Globus pallidus (tissue), 1 donor: ENCODE results near the gene UGT8.
"Not testable (repeated sequence)": the region's sequence is repeated elsewhere in the genome, so short reads cannot be mapped to it uniquely, and the experiment has no call there.

Experiments used
- DNase-seq: peaks from one replicate; pipeline ENCODE4 v3.0.0-alpha.2; 2015; ENCODE audit warnings: low spot score

The UGT8 gene, protein sequence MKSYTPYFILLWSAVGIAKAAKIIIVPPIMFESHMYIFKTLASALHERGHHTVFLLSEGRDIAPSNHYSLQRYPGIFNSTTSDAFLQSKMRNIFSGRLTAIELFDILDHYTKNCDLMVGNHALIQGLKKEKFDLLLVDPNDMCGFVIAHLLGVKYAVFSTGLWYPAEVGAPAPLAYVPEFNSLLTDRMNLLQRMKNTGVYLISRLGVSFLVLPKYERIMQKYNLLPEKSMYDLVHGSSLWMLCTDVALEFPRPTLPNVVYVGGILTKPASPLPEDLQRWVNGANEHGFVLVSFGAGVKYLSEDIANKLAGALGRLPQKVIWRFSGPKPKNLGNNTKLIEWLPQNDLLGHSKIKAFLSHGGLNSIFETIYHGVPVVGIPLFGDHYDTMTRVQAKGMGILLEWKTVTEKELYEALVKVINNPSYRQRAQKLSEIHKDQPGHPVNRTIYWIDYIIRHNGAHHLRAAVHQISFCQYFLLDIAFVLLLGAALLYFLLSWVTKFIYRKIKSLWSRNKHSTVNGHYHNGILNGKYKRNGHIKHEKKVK

DNA sequence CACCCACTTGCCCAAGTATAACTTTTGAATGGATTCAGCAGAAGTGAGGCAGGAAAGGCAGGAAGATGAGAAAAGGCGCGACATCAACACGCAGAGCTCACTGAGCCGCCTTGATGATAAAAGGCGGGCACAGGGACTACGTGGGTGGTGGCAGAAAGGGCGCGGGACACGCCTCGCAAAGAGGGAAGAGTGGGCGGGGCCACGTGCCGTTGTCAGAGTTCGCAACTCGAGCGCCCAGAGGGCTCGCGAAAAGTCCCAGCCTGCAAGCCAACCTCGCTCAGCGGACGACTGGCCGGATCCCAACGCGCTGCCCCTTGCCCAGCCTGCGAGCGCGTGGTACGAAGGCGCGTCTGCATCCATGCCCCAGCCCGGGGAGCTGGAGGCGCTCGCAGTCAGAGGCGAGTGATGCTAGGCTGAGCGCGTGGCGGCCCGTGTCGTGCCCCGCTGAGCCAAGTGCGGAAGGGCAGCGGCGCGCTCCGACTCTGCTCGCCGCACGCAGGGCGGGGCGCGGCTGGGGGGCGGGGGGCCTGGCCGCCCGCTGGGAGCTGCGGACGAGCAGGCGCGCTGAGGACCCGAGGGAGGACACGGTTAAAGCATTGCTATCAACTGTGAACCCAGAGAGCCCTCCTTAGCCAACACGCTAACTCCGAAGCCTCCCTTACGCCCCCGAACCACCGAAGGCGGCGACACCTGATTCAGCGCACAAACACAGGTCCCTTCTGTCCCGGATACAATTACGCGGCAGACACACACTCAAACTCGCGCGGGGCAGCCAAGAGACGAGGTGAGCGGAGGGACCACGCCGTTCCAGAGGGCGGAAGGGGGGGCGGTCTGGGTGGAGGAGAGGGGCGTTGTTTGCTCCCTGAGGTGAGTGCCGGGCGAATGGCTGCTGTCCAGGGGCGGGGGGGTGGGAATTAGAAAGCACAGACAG lies at the start of gene UGT8:
UGT8 (plus strand) TSS at position 617 of the 931 bp plus-strand sequence. CDS start 24,074 bp downstream, outside the sequence.
- peak; percentile 88 for DNase-seq

DNA sequence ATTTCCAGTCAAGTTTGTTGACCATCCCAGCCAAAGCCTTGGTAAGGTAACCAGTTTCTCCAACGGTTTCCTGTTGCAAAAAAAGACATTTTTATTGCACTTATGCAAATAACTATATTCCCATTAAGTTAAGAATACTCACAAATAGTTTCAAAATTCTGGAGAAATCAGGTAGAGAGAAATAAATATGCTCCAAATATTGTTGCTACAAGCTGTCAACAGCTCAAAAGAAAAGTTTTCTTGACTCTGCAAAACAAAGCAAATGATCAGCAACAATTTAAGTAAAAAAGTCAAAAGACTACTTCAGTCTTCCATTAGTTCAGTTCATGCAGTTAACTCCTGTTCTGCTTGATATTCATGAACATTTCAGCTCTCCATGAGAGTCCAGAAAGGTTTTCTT lies 49.0 kb upstream of the UGT8 start:
- DNase-seq = no peak

DNA sequence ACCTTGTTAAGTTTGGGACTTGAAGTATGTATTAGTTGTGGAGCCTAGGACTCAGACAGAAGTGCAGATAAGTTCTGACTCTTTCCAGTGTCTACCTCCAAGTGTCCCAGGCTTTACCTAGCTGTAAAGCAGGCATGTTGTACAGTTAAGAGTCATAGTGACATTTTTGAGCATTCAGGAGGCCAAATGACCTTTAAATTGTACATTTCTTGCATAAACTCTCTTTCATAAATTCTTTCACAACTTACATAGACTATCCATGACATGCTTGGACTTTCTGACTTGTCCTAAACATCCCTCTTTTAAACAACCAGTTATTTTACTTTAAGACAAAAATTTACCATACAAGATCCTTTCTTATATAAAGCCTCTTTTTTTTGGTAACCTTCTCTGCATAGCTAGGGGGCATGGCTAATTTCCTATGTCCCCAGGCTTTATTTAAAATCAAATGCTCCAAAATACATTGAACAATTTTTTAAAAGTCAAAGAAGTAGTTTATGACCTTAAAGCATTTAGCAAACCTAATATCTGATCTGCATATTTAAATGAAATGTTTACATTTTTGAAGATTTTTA lies 40.1 kb upstream of the UGT8 start:
- no peak for DNase-seq

- DNase-seq = no peak
These were observed 37.0 kb upstream of the UGT8 start for GRCh38 chr4:114561590-114561989.

- DNase-seq = no peak
These were observed 36.3 kb upstream of the UGT8 start for GRCh38 chr4:114562176-114562904.

DNA sequence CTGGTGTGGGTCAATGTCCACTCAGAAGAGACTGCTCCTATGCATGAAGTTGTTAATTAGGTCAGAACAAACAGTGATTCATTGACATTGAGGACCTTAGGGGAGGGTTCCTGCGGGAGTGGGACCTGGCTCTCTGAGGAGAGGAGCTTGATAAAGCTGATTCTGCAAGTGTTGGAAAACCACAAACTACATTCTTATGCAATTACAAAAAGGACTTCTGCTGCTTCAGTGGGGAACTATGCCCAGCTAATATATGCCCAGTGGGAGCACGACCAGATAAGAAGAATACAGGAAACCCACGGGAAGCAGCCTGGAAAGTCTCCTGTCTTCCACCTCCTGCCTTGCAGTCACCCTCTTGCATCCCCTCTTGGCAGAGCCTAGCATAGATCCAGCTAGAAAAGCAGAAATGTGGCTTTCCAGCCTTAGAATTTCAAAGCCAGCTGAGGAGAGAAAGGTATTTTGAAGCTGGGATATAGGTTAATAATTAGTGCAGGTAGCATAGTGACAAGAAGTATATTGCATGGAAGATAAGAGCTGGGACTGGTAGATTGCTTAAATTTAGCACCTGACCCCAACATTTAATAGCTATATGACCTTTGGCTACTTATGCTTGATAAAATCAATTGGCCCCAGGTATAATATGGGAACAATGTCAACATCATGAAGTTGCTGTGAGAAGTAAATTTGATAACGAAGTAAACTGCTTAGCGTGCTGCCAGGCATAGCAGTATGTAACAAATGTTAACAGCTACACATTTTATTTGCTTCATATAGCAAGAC lies 34.9 kb upstream of the UGT8 start:
- DNase-seq = no peak

DNA sequence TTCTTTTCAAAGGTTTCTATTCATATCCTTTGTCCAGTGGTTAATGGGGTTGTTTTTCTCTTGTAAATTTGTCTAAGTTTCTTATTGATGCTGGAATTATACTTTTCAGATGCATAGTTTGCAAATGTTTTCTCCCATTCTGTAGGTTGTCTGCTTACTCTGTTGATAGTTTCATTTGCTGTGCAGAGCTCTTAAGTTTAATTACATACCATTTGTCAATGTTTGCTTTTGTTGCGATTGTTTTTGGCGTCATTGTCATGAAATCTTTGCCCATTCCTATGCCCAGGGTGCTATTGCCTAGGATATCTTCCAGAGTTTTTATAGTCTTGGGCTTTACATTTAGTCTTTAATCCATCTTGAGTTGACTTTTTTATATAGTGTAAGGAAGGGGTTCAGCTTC lies 21.2 kb upstream of the UGT8 start:
- DNase-seq = no peak

DNA sequence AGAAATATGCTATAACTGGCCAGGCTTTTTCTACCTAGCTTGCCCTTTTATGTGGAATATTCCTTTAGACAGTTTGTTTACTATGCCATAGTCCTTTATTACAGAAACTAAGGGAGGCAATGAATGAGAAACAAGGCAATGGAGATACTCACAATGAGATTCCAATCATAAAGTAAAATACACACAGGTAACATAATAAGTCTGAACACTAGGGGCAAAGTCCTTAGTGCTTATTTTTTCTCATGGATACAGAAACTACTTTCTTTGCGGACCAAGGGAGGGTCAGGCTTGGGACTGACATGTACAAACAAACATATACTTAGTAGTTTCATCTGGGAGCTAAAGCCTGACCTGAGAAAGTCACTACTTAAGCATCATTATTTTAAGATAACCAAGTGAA lies 16.0 kb upstream of the UGT8 start:
- DNase-seq = no peak

DNA sequence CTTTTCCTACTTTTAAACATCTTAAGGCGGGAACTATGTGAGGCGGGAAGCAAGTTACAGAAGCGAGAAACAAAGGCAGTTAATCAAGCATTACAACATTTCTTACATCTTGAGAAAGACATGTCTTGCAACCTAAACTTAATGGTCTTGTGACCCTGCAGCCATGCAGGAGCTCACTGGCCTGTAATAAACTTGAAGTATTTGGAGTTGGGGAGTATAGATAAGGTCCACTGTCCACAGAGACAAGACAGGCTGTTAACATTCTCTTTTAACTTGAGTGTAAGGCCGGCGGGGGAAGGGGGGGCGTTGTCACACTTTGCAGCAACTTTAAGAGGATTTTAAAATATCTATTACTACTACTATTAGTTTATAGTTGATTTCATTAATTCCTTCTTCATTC lies 10.3 kb upstream of the UGT8 start:
- no peak for DNase-seq

- DNase-seq = not testable (repeated sequence)
These were observed 8.2 kb upstream of the UGT8 start for GRCh38 chr4:114590360-114590759.

DNA sequence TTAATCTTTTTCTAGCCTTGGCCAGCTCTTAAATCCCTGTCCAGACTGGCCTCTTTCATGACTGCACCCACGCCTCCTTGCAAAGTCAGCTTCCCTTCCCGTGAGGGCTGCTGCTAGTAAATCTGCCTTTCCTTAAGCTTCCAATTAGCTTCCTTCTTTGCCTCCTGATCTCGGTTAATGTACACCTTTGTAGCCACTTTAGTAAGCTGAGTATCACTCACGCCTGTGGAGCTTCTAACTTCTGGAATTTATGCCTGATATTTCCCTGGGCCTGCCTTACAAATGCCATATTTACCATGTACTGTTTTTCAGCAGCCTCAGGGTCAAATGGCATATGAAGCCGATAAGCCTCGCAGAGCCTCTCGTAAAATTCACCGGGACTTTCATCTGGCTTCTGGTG lies 5.1 kb upstream of the UGT8 start:
- DNase-seq = no peak

GRCh38 chr4:114595207-114595606 lies 3.4 kb upstream of the UGT8 start:
- no peak for DNase-seq

GRCh38 chr4:114595921-114596320 lies 2.7 kb upstream of the UGT8 start:
- no peak for DNase-seq

DNA sequence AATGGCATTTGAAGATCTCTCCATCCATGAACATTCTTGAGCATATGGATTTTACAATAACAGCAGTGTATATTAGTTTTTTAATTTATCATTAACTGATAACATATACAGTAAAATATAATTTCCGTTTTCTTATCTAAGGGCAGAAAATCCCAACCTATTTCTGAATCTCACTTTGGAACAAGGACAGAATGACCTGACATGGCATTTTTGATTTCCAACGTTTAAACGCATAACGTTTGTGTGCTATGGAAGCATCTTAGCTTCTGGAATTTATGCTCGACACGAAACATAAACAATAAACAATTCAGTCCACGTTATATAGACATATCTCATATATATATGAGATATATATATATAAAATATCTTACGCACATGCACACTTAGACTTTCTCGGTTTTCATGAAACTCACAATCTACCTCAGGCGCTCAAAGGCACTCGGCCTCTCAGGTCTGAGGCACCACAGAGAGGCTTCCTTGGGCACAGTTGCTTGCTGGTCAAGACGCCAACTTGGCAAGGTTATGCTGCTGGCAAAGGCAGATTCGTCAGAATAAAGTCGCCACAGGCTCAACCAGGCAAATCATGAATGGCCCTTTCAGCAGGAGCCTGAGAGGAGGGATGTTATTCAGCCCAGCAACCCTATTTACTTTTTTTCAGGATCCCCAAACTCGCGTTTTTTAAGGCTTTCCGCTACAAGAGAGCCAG lies 1.0 kb upstream of the UGT8 start:
- peak; percentile 83 for DNase-seq

GRCh38 chr4:114599231-114599902 lies 760 bp downstream of the UGT8 start:
- DNase-seq = peak; percentile 48

GRCh38 chr4:114599903-114600552 lies 1.4 kb downstream of the UGT8 start:
- DNase-seq = peak; percentile 56

DNA sequence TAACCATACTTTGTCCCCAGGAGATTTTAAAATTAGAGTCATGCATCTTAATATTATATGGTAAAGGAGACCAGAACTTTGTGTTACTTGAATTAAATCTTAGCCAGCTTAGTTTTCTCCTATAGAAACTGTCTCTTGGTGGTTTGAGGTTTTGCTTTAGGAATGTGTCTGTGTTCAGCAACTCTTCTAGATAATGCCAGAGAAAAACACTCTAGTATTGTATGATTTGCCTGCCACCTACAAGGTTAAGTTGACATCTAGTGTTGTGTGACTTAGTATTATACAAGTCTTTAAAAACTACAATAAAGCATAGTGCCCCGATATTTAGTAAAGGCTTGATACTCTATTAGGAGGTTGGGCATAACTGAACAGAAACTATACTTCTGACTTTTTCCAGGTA lies 2.1 kb downstream of the UGT8 start:
- peak; percentile 57 for DNase-seq

DNA sequence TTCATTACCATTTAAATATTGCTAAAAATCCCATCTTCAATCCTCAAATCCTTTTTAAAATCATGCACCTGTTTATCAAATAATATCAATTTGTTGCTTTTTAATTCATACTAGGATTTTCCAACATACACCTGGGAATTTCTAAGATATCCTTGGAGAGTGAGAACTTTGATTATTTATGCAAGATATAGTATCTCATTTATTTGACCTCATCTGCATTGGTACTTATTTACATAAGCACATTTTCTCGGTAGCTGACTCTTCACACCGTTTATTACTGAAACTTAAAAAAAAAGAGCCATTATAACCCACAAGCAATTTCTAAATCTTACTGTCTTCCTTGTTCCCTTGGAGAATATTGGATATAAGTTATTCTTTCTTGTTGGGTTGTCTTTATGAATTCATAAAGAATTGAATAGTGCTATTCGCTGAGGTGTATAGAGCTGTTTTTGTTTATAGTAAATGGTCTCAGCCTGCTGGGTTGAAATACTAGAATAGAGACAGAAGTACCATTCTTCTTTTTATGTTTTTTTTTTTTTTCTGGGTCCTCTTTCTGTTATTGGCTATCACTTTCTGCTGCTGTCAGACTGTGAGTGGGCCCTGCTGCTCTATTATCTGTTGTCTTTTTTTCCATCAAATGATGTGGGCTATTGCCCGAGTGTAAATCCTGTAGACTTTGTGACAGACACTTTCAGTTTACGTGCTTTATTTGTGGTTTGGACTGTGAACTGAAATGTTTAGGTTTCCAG lies 2.9 kb downstream of the UGT8 start:
- peak; percentile 90 for DNase-seq
